Ovary (tissue), 9 donors: Measurements from ENCODE around the gene PARD3B. TPM values are rescaled to one million over a fixed set of nuclear protein-coding genes. Genes with fewer than 3 reads are reported as not detected.

Experiments
- DNase-seq, 5 donors: peaks; one replicate each; pipeline ENCODE4 v3.0.0-alpha.2; 2019 to 2020
- H3K27ac ChIP-seq, 2 donors: fragments of 200-600 bp; one replicate each; pipeline versions ENCODE4 v1.5.1 to v1.8.0; 2019 to 2022
- H3K27me3 ChIP-seq: fragments of 200-600 bp; one replicate; pipeline ENCODE4 v1.8.0; 2022
- H3K36me3 ChIP-seq: fragments of 200-600 bp; sonication (generic); one replicate; pipeline ENCODE4 v1.5.1; 2019
- H3K4me1 ChIP-seq: one replicate; pipeline ENCODE4 v1.8.1; 2013; ENCODE audit warnings: mild to moderate bottlenecking, moderate library complexity; ENCODE audit not compliant: insufficient read depth
- H3K4me3 ChIP-seq: fragments of 200-600 bp; sonication (generic); one replicate; pipeline ENCODE4 v1.5.1; 2017
- H3K9me3 ChIP-seq, 2 donors: fragments of 200-600 bp in 1 of 2; sonication (generic) in 1 of 2; one replicate each; pipeline versions ENCODE4 v1.5.1 to v1.8.1; 2013 to 2019; ENCODE audit warnings: mild to moderate bottlenecking in 1 of 2, moderate library complexity in 1 of 2
- EP300 ChIP-seq: sonication (generic); formaldehyde crosslinking; IDR thresholded peaks from one replicate; pipeline ENCODE4 v1.6.1; 2017; ENCODE audit warnings: antibody characterized with exemption
- POLR2A ChIP-seq: fragments of 450-650 bp; IDR thresholded peaks from one replicate; pipeline ENCODE4 v1.6.1; 2017; ENCODE audit warnings: antibody characterized with exemption, mild to moderate bottlenecking, moderate library complexity
- WGBS, 3 donors: extraction: QIAGEN DNeasy Blood & Tissue Kit in 1 of 3; methylation state at CpG; one replicate each; pipeline versions ENCODE4 v1.1.5 to v1.1.7; 2013 to 2017; 5-methylcytosine and 5-hydroxymethylcytosine counted together
- intact Hi-C, 4 donors: fragments of 100-400 bp; cut with DNase I; formaldehyde crosslinking; loops; one replicate each; pipeline versions ENCODE4 v1.11.0 to v1.15.1; 2022 to 2023
- polyA plus RNA-seq, 2 donors: library from polyadenylated mRNA; stranded (reverse); fragments of 200-250 nt in 1 of 2; fragments of 350-450 nt in 1 of 2; fragmentation: Illumina TruSeq in 1 of 2; extraction: RNeasy Lipid Tissue Mini Kit (QIAGEN cat#74804) in 1 of 2; gene quantifications; one replicate each; pipeline ENCODE4 v1.2.3, GENCODE V29; 2013 to 2014
- total RNA-seq, 7 donors: library from RNA; depleted of rRNA in 2 of 7; stranded (reverse); fragments of >200 nt in 2 of 7; fragmentation: NEBNext Ultra II Directional in 3 of 7; extraction: Animal tissue kit (Norgen Biotek cat#: 25700) in 3 of 7; gene quantifications; one replicate each; pipeline versions ENCODE4 v1.1.0 to v1.2.4, GENCODE V29; 2016 to 2023
- TF ChIP-seq, protein P1 (sequence below), 3 donors: fragments of 450-650 bp in 2 of 3; fragments of 200-600 bp in 1 of 3; IDR thresholded peaks; one replicate each; pipeline versions ENCODE4 v1.5.1 to v1.8.0; 2016 to 2022; ENCODE audit warnings: antibody characterized with exemption in 3 of 3, mild to moderate bottlenecking in 1 of 3
- donor health status: DM: no; HTN: no; CAD: no; lungs with moderate emphysema.
- donor health status: DM: no; HTN: no; CAD: no.
- donor health status: Bipolar disorder and iron deficiency.
- donor health status: DM: yes; HTN: yes; CAD: no.
- donor health status: DM: no; HTN: no; CAD: no.
- donor health status: DM: yes; HTN: yes; CAD: no.

The PARD3B gene
- total and polyA plus RNA-seq, 9 donors, result 8.2 to 46.6 (median 28.7) TPM

DNA sequence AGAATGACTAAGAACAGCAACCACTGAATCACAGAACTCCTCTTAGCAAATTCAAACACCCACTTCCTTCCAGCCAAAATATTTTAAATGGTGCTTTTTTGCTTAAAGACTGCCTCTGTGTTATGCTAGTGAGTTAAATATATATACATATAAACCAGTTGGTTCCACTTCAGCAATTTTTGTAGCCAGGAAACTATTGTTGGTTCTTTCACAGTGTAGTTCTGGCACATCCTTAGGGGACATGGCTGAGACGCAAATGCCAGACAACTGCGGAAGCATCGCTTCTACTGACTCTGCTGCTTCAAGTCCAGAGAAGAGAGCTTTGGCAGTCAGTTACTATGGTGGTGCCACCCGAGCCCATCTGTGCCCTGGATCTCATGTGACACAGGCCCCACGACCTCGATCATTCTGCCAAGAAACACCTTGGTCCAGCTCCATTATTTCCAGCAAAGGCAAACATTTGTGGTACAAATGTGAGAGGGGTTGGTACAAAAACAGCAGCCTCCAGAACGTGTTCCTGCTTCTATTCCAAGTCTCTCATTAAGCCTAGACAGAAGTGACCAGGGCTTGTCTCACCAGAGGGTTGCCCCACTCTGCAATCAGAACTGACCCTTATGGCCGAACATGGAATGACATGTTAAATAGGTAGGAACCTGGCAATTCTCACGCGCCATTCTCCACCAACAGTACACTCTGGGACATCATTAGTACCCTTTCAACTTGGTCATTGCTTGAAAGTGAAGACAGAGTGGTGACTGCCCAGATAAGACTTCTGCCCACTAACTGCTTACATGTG lies 1019.3 kb downstream of the PARD3B start:
- intact Hi-C loops, result no loop called here
- H3K9me3 ChIP-seq, result no peaks in the 10 kb centered on the region
- TF ChIP-seq, protein P1, sequence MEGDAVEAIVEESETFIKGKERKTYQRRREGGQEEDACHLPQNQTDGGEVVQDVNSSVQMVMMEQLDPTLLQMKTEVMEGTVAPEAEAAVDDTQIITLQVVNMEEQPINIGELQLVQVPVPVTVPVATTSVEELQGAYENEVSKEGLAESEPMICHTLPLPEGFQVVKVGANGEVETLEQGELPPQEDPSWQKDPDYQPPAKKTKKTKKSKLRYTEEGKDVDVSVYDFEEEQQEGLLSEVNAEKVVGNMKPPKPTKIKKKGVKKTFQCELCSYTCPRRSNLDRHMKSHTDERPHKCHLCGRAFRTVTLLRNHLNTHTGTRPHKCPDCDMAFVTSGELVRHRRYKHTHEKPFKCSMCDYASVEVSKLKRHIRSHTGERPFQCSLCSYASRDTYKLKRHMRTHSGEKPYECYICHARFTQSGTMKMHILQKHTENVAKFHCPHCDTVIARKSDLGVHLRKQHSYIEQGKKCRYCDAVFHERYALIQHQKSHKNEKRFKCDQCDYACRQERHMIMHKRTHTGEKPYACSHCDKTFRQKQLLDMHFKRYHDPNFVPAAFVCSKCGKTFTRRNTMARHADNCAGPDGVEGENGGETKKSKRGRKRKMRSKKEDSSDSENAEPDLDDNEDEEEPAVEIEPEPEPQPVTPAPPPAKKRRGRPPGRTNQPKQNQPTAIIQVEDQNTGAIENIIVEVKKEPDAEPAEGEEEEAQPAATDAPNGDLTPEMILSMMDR (IDR thresholded peaks at IDR 0.05), result no peak
- TF ChIP-seq EP300 (no peak), POLR2A (no peak)
- H3K27me3 ChIP-seq, result no peaks in the 10 kb centered on the region
- no peak for DNase-seq
- no peak overlapping the region for H3K27ac ChIP-seq
- 92 to 95% (median 94%) methylated on average over 10 of the region's 10 CpGs for WGBS, 3 donors
- no peaks in the 10 kb centered on the region for H3K36me3 ChIP-seq
- H3K4me3 ChIP-seq, result no peak overlapping the region
- H3K4me1 ChIP-seq, result no peaks in the 10 kb centered on the region

DNA sequence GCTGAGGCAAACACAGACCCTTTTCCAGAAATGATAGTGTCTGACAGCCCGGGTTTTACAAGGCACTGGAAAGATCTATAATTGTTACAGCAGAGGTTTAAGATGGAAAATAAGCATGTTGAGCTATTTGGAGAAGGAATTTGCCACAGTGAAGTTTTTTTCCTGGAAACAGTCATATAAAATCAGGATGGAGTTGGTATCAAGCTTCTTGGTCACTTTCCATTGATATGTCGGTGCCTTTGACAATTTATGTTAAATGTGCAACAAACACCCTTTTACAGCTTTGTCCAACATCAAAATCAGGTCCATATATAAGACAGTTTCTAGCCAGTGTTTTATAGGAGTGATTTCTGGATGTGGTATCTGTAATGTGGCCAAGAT lies 1019.9 kb downstream of the PARD3B start:
- Histone ChIP-seq H3K27ac (no peak overlapping the region), H3K27me3 (no peaks in the 10 kb centered on the region), H3K9me3 (no peaks in the 10 kb centered on the region), H3K4me3 (no peak overlapping the region), H3K4me1 (no peaks in the 10 kb centered on the region), H3K36me3 (no peaks in the 10 kb centered on the region)
- no peak for DNase-seq
- 76 to 87% (median 85%) methylated on average over 2 of the region's 2 CpGs for WGBS, 3 donors
- TF ChIP-seq, protein P1 (IDR thresholded peaks at IDR 0.05), result no peak
- TF ChIP-seq POLR2A (no peak), EP300 (no peak)
- intact Hi-C loops, result no loop called here

DNA sequence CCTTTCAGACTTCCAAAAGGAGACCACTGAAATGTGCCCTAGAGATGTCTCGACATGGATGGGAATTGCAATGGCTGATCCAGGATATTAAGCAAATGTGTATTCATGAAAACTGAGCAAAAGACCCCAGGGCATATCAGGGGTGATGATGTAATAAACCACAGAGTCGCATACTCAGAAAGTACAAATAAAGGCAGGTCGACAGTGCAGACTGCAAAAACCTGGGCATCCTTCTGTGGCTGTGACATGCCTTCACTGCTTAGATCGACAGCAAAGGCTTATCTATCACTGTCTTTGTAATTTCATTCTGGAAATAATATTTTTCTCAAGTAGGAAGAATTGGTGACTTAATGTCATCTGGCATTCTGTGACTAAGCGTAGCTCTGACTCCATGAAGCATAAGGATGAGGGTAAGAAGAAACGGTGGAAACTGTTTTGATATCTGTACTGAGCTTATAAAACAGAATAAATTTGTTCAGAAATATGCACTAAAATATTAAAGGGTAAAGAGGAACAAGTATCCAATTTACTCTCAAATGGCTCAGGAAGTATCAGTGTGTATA lies 1021.4 kb downstream of the PARD3B start:
- H3K36me3 ChIP-seq, result no peaks in the 10 kb centered on the region
- no peak overlapping the region for H3K4me3 ChIP-seq
- 76 to 77% (median 76%) methylated on average over 6 of the region's 6 CpGs for WGBS, 3 donors
- no peak overlapping the region for H3K27ac ChIP-seq
- H3K9me3 ChIP-seq, result no peaks in the 10 kb centered on the region
- H3K4me1 ChIP-seq, result no peaks in the 10 kb centered on the region
- TF ChIP-seq EP300 (no peak), POLR2A (no peak)
- TF ChIP-seq, protein P1 (IDR thresholded peaks at IDR 0.05), result no peak
- no peaks in the 10 kb centered on the region for H3K27me3 ChIP-seq
- intact Hi-C loops, result no loop called here
- no peak for DNase-seq

DNA sequence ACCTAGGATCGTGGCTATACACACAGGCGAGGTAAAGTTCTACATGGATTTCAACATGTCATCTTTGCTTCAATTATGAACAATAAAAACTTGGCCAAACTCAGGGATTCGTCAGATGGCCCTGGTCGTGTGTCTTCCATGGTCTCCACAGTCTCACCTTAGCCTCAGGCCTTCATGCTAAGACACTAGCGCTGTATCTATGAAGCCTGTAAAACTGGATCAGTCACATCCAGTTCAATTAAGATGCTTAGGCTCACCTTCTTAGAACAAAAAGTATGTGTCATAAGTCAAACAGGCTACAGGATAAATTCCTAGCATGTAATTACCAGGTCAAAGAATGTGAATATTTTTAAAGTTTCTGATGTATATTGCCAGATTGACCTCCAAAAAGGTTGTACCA lies 1023.3 kb downstream of the PARD3B start:
- Histone ChIP-seq H3K27ac (no peak overlapping the region), H3K36me3 (no peaks in the 10 kb centered on the region), H3K4me3 (no peak overlapping the region), H3K4me1 (no peaks in the 10 kb centered on the region), H3K27me3 (no peaks in the 10 kb centered on the region), H3K9me3 (no peaks in the 10 kb centered on the region)
- DNase-seq, result no peak
- WGBS, 3 donors, result 96 to 98% (median 96%) methylated on average over 5 of the region's 5 CpGs
- TF ChIP-seq, protein P1 (IDR thresholded peaks at IDR 0.05), result no peak
- TF ChIP-seq POLR2A (no peak), EP300 (no peak)
- intact Hi-C loops, result no loop called here
